HL-60 (cell line): ENCODE measurements around the gene PPP2R5D.

Experiments used
- DNase-seq, 2 experiments: peaks; one replicate each; pipeline ENCODE4 v3.0.0-alpha.2; 2010 to 2020; ENCODE audit warnings: low read depth in 1 of 2, low spot score in 1 of 2
- H3K27ac ChIP-seq: fragments of 250-450 bp; sonication (Bioruptor Pico); replicated peaks from 2 replicates; pipeline ENCODE4 v1.5.1; 2020; ENCODE audit warnings: mild to moderate bottlenecking, moderate library complexity
- H3K27me3 ChIP-seq: fragments of 250-450 bp; sonication (Bioruptor Pico); 2 replicates; pipeline ENCODE4 v1.5.1; 2021; ENCODE audit warnings: mild to moderate bottlenecking, moderate library complexity; ENCODE audit not compliant: insufficient read depth, poor library complexity, severe bottlenecking
- H3K4me3 ChIP-seq: replicated peaks from 2 replicates; pipeline ENCODE4 v1.5.1; 2011; ENCODE audit warnings: mild to moderate bottlenecking, control low read depth, low read length; ENCODE audit not compliant: insufficient read depth
- GABPA ChIP-seq: IDR thresholded peaks from 2 replicates; pipeline ENCODE4 v1.6.1; 2012; ENCODE audit warnings: low read depth
- POLR2AphosphoS5 ChIP-seq: IDR thresholded peaks from 2 replicates; pipeline ENCODE4 v1.6.1; 2012; ENCODE audit warnings: low read depth
- SPI1 ChIP-seq: IDR thresholded peaks from 2 replicates; pipeline ENCODE4 v1.6.1; 2012; ENCODE audit warnings: low read depth, mild to moderate bottlenecking, borderline replicate concordance
- TF ChIP-seq, protein P1 (sequence below): IDR thresholded peaks from one replicate; pipeline ENCODE4 v1.5.1; 2011; ENCODE audit warnings: low read length, control low read depth, inconsistent platforms; ENCODE audit not compliant: insufficient read depth
- TF ChIP-seq, protein P2 (sequence below): IDR thresholded peaks from 2 replicates; pipeline ENCODE4 v1.6.1; 2012; ENCODE audit warnings: low read depth; ENCODE audit not compliant: insufficient replicate concordance

The PPP2R5D gene

DNA sequence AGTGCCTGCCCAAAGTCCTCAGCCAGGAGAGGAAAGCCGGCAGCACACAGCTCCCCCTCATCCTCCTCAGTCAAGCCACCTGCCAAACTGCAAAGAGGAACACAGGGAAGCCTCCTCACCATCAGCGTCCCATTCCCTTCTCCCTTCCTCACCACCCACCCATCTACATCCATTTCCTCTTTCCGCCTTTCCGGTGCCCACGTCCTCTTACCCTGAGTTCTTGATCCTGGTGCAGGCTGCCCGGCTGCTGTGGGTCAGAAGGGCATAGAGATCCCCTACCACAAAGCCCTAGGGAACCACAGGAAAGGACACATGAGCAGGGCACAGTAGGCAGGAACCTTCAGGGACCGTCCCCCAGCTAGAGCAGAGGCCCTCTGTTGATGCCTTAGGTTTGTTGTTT is 17.8 kb upstream of the PPP2R5D start:
- no peak for DNase-seq
- peak; percentile 27; the same call in 1 of the 2 replicates for TF ChIP-seq SPI1
- TF ChIP-seq, protein P1, sequence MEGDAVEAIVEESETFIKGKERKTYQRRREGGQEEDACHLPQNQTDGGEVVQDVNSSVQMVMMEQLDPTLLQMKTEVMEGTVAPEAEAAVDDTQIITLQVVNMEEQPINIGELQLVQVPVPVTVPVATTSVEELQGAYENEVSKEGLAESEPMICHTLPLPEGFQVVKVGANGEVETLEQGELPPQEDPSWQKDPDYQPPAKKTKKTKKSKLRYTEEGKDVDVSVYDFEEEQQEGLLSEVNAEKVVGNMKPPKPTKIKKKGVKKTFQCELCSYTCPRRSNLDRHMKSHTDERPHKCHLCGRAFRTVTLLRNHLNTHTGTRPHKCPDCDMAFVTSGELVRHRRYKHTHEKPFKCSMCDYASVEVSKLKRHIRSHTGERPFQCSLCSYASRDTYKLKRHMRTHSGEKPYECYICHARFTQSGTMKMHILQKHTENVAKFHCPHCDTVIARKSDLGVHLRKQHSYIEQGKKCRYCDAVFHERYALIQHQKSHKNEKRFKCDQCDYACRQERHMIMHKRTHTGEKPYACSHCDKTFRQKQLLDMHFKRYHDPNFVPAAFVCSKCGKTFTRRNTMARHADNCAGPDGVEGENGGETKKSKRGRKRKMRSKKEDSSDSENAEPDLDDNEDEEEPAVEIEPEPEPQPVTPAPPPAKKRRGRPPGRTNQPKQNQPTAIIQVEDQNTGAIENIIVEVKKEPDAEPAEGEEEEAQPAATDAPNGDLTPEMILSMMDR, result no peak
- Histone ChIP-seq H3K27me3 (no peaks in the 10 kb centered on the region), H3K27ac (no peak overlapping the region), H3K4me3 (no peak overlapping the region)

DNA sequence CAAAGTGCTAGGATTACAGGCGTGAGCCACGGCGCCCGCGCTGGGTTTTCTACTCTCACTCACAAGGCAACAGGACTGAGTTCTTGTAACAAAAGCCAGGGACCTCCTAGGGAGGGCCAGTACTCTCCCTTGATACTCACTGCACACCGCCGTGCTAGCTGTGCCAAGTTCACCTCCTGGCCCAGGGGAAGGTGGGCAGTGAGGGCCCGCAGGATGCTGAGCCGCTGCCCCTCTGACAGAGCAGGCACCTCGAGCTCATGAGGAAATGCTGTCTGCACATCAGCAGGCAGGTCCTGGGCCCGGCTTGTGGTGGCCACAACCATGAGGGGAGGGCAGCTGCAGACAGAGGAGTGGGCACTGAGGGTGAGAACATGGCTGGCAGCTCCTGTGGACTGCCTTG is 17.1 kb upstream of the PPP2R5D start:
- no peak overlapping the region for H3K4me3 ChIP-seq
- no peak for DNase-seq
- H3K27ac ChIP-seq, result no peak overlapping the region
- H3K27me3 ChIP-seq, result no peaks in the 10 kb centered on the region
- TF ChIP-seq SPI1 (no peak), GABPA (no peak), POLR2AphosphoS5 (no peak)
- TF ChIP-seq, protein P1, result no peak
- TF ChIP-seq, protein P2, sequence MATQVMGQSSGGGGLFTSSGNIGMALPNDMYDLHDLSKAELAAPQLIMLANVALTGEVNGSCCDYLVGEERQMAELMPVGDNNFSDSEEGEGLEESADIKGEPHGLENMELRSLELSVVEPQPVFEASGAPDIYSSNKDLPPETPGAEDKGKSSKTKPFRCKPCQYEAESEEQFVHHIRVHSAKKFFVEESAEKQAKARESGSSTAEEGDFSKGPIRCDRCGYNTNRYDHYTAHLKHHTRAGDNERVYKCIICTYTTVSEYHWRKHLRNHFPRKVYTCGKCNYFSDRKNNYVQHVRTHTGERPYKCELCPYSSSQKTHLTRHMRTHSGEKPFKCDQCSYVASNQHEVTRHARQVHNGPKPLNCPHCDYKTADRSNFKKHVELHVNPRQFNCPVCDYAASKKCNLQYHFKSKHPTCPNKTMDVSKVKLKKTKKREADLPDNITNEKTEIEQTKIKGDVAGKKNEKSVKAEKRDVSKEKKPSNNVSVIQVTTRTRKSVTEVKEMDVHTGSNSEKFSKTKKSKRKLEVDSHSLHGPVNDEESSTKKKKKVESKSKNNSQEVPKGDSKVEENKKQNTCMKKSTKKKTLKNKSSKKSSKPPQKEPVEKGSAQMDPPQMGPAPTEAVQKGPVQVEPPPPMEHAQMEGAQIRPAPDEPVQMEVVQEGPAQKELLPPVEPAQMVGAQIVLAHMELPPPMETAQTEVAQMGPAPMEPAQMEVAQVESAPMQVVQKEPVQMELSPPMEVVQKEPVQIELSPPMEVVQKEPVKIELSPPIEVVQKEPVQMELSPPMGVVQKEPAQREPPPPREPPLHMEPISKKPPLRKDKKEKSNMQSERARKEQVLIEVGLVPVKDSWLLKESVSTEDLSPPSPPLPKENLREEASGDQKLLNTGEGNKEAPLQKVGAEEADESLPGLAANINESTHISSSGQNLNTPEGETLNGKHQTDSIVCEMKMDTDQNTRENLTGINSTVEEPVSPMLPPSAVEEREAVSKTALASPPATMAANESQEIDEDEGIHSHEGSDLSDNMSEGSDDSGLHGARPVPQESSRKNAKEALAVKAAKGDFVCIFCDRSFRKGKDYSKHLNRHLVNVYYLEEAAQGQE, result no peak

DNA sequence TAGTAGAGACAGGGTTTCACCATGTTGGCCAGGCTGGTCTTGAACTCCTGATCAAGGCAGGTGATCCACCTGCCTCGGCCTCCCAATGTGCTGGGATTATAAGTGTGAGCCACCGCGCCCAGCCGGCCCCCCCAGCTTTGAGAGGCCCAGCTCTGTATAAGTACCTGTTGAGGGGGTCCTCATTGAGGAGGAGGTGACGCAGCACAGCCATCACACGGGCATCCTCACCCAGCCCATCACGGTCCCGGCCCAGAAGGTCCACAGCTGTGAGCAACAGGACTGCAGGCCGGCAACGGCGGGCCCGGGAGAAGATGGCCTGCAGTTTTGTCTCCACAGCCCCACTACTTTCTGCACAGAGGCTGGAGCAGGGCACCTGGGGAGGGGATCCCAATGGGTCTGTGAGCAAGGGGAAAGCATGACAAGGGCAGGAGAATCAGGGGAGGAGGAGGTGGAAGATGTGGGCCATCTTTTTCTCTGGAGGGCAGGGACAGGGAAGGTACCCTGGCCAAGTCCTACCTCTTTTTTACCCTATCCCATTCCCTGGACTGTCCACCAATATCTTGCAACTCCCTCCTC is 16.2 kb upstream of the PPP2R5D start:
- TF ChIP-seq, protein P1, result no peak
- no peak for TF ChIP-seq SPI1
- TF ChIP-seq POLR2AphosphoS5, result no peak
- H3K27ac ChIP-seq, result no peak overlapping the region
- no peaks in the 10 kb centered on the region for H3K27me3 ChIP-seq
- H3K4me3 ChIP-seq, result no peak overlapping the region
- DNase-seq, result no peak

DNA sequence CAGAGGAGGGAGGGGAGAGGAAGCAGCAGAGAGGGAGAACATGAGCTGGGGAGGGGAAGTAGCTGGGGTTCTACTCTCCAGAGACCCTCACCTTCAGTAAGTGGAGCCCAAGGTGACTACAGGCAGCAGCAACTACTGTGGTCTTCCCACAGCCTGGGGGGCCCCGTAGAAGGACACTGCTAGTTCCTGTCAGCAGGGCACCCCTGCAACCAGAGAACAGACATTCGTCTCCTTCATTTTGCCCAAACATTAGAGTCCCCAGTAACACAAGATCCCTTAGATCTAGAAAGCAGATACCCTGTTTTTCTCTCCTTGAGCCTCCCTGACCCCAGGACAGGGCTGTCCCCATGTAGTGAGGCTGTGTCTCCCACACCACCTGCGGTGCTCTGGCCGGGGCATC is 15.6 kb upstream of the PPP2R5D start:
- TF ChIP-seq GABPA, result no peak
- TF ChIP-seq SPI1, result no peak
- no peak for TF ChIP-seq POLR2AphosphoS5
- TF ChIP-seq, protein P2, result no peak
- TF ChIP-seq, protein P1, result no peak
- DNase-seq, result no peak
- H3K27ac ChIP-seq, result no peak overlapping the region
- H3K27me3 ChIP-seq, result no peaks in the 10 kb centered on the region
- no peak overlapping the region for H3K4me3 ChIP-seq
